K562 (cell line): ENCODE results near the gene APOL2. TPM values are rescaled to one million over a fixed set of nuclear protein-coding genes. Genes with fewer than 3 reads are reported as not detected.
A peak's percentile ranks its signal among the peaks of the same experiment; 100 is the strongest.
"Not testable (repeated sequence)": the region's sequence is repeated elsewhere in the genome, so short reads cannot be mapped to it uniquely, and the experiment has no call there.

Experiments used
- ATAC-seq: fragments of 200-7000 bp; cut with Tn5 transposase; 3 replicates; pipeline ENCODE4 v1.9.1; 2020; ENCODE audit warnings: moderate library complexity
- BruUV-seq: library from RNA; stranded (reverse); fragments of 400-500 nt; replicated peaks from 2 replicates; lab custom pipeline; 2021; lab: Mats Ljungman, UMichigan
- CTCF ChIA-PET: fragments of 300-600 bp; formaldehyde crosslinking; extraction: SDS; loops from one replicate; lab custom pipeline; 2021; ENCODE audit warnings: low intra/inter-chr PET ratio; lab: Yijun Ruan, JAX
- POLR2A ChIA-PET: fragments of 300-600, 350-650 bp; sonication (Branson Sonifier 250); formaldehyde crosslinking; extraction: SDS; loops from one replicate; lab custom pipeline; 2021; ENCODE audit warnings: antibody characterized with exemption, inconsistent platforms; lab: Yijun Ruan, JAX
- DNase-seq, 4 experiments: peaks; one replicate each; pipeline versions ENCODE4 v3.0.0 to v3.0.0-alpha.2; 2011 to 2018; ENCODE audit warnings: low spot score in 3 of 4, mixed read lengths in 3 of 4; ENCODE audit errors: extremely low read depth in 1 of 4
- FAIRE-seq: peaks from 2 replicates; lab custom pipeline; 2011; peaks lifted over from hg19 to GRCh38; lab: Jason Lieb, UNC
- H2AFZ ChIP-seq: 2 replicates; pipeline ENCODE4 v1.6.0; 2011; ENCODE audit warnings: low read depth, low read length, control low read depth, inconsistent platforms
- H3K27ac ChIP-seq: fragments of 200-600 bp; 3 replicates; pipeline ENCODE4 v1.8.0; 2011; ENCODE audit warnings: low read depth, mild to moderate bottlenecking, control low read depth, inconsistent platforms, low read length, moderate library complexity, mixed read lengths; ENCODE audit errors: extremely low read depth
- H3K27me3 ChIP-seq, 2 experiments: fragments of 300-600 bp in 1 of 2; 2 replicates in 1 of 2; 3 replicates in 1 of 2; pipeline versions ENCODE4 v1.6.0 to v1.8.0; 2011; ENCODE audit warnings: inconsistent platforms in 2 of 2, low read length in 2 of 2, mild to moderate bottlenecking in 1 of 2, mixed read lengths in 1 of 2, moderate library complexity in 1 of 2; ENCODE audit not compliant: control insufficient read depth in 2 of 2, insufficient read depth in 2 of 2
- H3K36me3 ChIP-seq: fragments of 300-600 bp; 3 replicates; pipeline ENCODE4 v1.8.0; 2011; ENCODE audit warnings: mild to moderate bottlenecking, low read length, inconsistent platforms; ENCODE audit not compliant: control insufficient read depth, insufficient read depth
- H3K4me1 ChIP-seq, 2 experiments: fragments of 200-600 bp in 1 of 2; replicated peaks in 1 of 2; 2 replicates in 1 of 2; 3 replicates in 1 of 2; pipeline versions ENCODE4 v1.5.1 to v1.8.0; 2011; ENCODE audit warnings: inconsistent platforms in 2 of 2, low read length in 2 of 2, mild to moderate bottlenecking in 1 of 2, mixed read lengths in 1 of 2, moderate library complexity in 1 of 2; ENCODE audit not compliant: control insufficient read depth in 2 of 2, insufficient read depth in 2 of 2
- H3K4me2 ChIP-seq: 2 replicates; pipeline ENCODE4 v1.6.1; 2011; ENCODE audit warnings: low read length, control low read depth, inconsistent platforms, mixed read lengths; ENCODE audit not compliant: insufficient read depth
- H3K4me3 ChIP-seq: fragments of 200-600 bp; sonication (generic), shearing (Covaris generic); 2 replicates; pipeline ENCODE4 v1.5.1; 2016; ENCODE audit warnings: control low read depth, inconsistent platforms
- H3K79me2 ChIP-seq: fragments of 200-600 bp; 3 replicates; pipeline ENCODE4 v1.8.0; 2011; ENCODE audit warnings: low read length, inconsistent platforms; ENCODE audit not compliant: control insufficient read depth, insufficient read depth
- H3K9ac ChIP-seq, 2 experiments: 2 replicates each; pipeline versions ENCODE4 v1.6.0 to v1.6.1; 2011; ENCODE audit warnings: low read depth in 2 of 2, low read length in 2 of 2, control low read depth in 1 of 2, inconsistent platforms in 1 of 2, mild to moderate bottlenecking in 1 of 2, mixed read lengths in 1 of 2; ENCODE audit not compliant: insufficient read depth in 1 of 2
- H3K9me1 ChIP-seq: one replicate; pipeline ENCODE4 v1.6.0; 2011; ENCODE audit warnings: inconsistent platforms, mild to moderate bottlenecking, low read length, moderate library complexity; ENCODE audit not compliant: control insufficient read depth, insufficient read depth
- H3K9me3 ChIP-seq: replicated peaks from 2 replicates; pipeline ENCODE4 v1.5.1; 2011; ENCODE audit warnings: low read depth, low read length, inconsistent platforms; ENCODE audit not compliant: control insufficient read depth, insufficient read depth
- H4K20me1 ChIP-seq: replicated peaks from 2 replicates; pipeline ENCODE4 v1.6.1; 2011; ENCODE audit warnings: low read length, inconsistent platforms, mixed read lengths; ENCODE audit not compliant: control insufficient read depth, insufficient read depth
- ATF1 ChIP-seq, 2 experiments: fragments of 450-650 bp in 1 of 2; IDR thresholded peaks; 2 replicates each; pipeline ENCODE4 v1.6.1; 2016; ENCODE audit warnings: missing compliant biosample characterization in 1 of 2, missing genetic modification characterization in 1 of 2
- BRD9 ChIP-seq: fragments of 450-650 bp; IDR thresholded peaks from 2 replicates; pipeline ENCODE4 v1.6.1; 2018; ENCODE audit warnings: low read depth; ENCODE audit not compliant: partially characterized antibody
- EHMT2 ChIP-seq: fragments of 450-650 bp; IDR thresholded peaks from 2 replicates; pipeline ENCODE4 v1.6.1; 2018; ENCODE audit warnings: antibody characterized with exemption
- MCM3 ChIP-seq: fragments of 450-650 bp; IDR thresholded peaks from 2 replicates; pipeline ENCODE4 v1.6.1; 2016
- PHF20 ChIP-seq: fragments of 450-650 bp; IDR thresholded peaks from 2 replicates; pipeline ENCODE4 v1.6.1; 2018; ENCODE audit not compliant: partially characterized antibody
- SUPT5H ChIP-seq: fragments of 450-650 bp; IDR thresholded peaks from 2 replicates; pipeline ENCODE4 v1.6.1; 2016
- ZFP30 ChIP-seq: fragments of 250-450 bp; sonication (Bioruptor Pico); IDR thresholded peaks from 2 replicates; pipeline ENCODE4 v1.8.0; 2022; ENCODE audit warnings: moderate library complexity, mild to moderate bottlenecking, inconsistent platforms, borderline replicate concordance
- ZKSCAN1 ChIP-seq: fragments of 150-350 bp; IDR thresholded peaks from 2 replicates; pipeline ENCODE4 v1.6.1; 2016; ENCODE audit warnings: low read depth, low read length
- ZNF121 ChIP-seq: sonication (generic); formaldehyde crosslinking; conservative IDR thresholded peaks from 2 replicates; pipeline ENCODE4 v1.8.0; 2022; ENCODE audit warnings: missing genetic modification reagents
- ZNF668 ChIP-seq: fragments of 250-450 bp; sonication (Bioruptor Pico); IDR thresholded peaks from 2 replicates; pipeline ENCODE4 v1.8.0; 2022; ENCODE audit warnings: mild to moderate bottlenecking, inconsistent platforms
- ZNF766 ChIP-seq: fragments of 200-800 bp; sonication (Bioruptor generic); conservative IDR thresholded peaks from 2 replicates; pipeline ENCODE4 v1.6.1; 2016; ENCODE audit warnings: missing genetic modification characterization, missing compliant biosample characterization
- ZNF780A ChIP-seq: fragments of 250-450 bp; sonication (Bioruptor Pico); IDR thresholded peaks from 2 replicates; pipeline ENCODE4 v1.5.0; 2021; ENCODE audit warnings: mild to moderate bottlenecking
- WGBS: fragments of 100-300 bp; shearing (Covaris generic); methylation state at CpG from one replicate; pipeline ENCODE4 v1.1.6; 2016; ENCODE audit warnings: low coverage, mixed read lengths; ENCODE audit not compliant: insufficient coverage; ENCODE audit errors: missing lambda C conversion rate; 5-methylcytosine and 5-hydroxymethylcytosine counted together
- in situ Hi-C: fragments of 300-500 bp; cut with MboI; formaldehyde crosslinking; loops from 4 replicates; pipeline ENCODE4 v1.15.0; 2018; ENCODE audit warnings: inconsistent platforms, mixed read lengths
- intact Hi-C: fragments of 100-400 bp; cut with micrococcal nuclease; formaldehyde crosslinking; loops from 2 replicates; pipeline ENCODE4 v1.14.2; 2022
- polyA plus RNA-seq, 8 experiments: library from polyadenylated mRNA; depleted of rRNA in 4 of 8; stranded (reverse) in 5 of 8; unstranded in 3 of 8; fragments of >200 nt; fragmentation: Nextera tagmentation in 2 of 8; fragmentation: Illumina TruSeq in 1 of 8; extraction: Ambion mirVana in 2 of 8; extraction: Trizol in 1 of 8; gene quantifications; 2 replicates each; pipeline versions ENCODE4 v1.2.1 to v1.2.3, GENCODE V29; 2011 to 2014; ENCODE audit warnings: inconsistent platforms in 1 of 8, missing spikeins in 1 of 8
- total RNA-seq, 7 experiments: library from RNA; depleted of rRNA in 6 of 7; stranded (reverse); fragments of >200 nt in 6 of 7; fragmentation: Illumina TruSeq in 2 of 7; extraction: Trizol in 2 of 7; gene quantifications; 2 replicates each; pipeline versions ENCODE4 v1.2.1 to v1.2.3, GENCODE V29; 2011 to 2021; ENCODE audit warnings: low replicate concordance in 1 of 7
- TF ChIP-seq, protein P1 (sequence below): fragments of 450-650 bp; IDR thresholded peaks from 2 replicates; pipeline ENCODE4 v1.6.1; 2014; ENCODE audit warnings: low read depth, mild to moderate bottlenecking, moderate library complexity, borderline replicate concordance
- TF ChIP-seq, protein P2 (sequence below), 2 experiments: fragments of 450-650 bp in 1 of 2; IDR thresholded peaks; 2 replicates each; pipeline ENCODE4 v1.6.1; 2011 to 2017; ENCODE audit warnings: low read depth in 2 of 2, antibody characterized with exemption in 1 of 2, borderline replicate concordance in 1 of 2, low read length in 1 of 2, mild to moderate bottlenecking in 1 of 2, mixed read lengths in 1 of 2; ENCODE audit not compliant: control insufficient read depth in 1 of 2
- TF ChIP-seq, protein P3 (sequence below): sonication (generic); formaldehyde crosslinking; IDR thresholded peaks from 2 replicates; pipeline ENCODE4 v1.8.1; 2022; ENCODE audit warnings: missing genetic modification reagents

APOL2 gene
- total and polyA plus RNA-seq, 9 of the 15 experiments (the other 6 are each of a cell fraction or from before 2014, with no cell fraction given): 2.7 to 10.6 (median 8.9) TPM

DNA sequence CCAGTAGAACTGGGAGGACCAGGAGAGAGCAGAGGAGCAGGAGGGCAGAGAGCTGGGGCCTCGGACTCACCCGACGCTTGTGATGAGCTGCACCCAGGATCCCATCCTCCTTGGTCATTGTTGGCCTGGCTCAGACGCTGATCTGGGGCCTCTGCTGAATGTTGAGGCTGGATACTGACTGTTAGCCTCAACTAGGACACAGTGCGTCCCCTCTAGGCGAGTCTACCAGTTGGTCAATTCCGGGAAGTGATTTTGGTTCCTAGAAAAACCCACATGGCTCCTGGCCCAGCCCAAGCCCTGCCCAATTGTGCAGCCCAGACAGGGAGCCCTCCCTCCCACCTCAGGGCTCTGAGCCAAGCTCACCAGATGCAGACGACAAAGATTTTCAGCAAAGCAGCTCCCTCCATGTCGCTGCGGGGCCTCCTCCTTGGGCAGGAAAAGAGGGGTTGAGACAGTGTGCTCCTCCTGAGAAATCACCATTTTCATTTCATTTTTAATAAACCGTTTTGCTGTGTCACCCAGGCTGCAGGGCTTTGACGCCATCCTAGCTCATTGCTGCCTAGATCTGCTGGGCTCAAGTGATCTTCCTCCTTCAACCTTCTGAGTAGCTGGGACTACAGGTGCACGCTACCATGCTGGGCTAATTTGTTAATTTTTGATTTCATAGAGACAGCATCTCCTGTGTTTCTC is 37.6 kb downstream of the APOL2 start, which contains the start of gene APOL4 (continued):
- TF ChIP-seq, protein P1, sequence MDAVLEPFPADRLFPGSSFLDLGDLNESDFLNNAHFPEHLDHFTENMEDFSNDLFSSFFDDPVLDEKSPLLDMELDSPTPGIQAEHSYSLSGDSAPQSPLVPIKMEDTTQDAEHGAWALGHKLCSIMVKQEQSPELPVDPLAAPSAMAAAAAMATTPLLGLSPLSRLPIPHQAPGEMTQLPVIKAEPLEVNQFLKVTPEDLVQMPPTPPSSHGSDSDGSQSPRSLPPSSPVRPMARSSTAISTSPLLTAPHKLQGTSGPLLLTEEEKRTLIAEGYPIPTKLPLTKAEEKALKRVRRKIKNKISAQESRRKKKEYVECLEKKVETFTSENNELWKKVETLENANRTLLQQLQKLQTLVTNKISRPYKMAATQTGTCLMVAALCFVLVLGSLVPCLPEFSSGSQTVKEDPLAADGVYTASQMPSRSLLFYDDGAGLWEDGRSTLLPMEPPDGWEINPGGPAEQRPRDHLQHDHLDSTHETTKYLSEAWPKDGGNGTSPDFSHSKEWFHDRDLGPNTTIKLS: no peak
- TF ChIP-seq ZNF780A (CRISPR knock-in tag) (no peak), ZNF668 (CRISPR knock-in tag) (no peak), MCM3 (no peak), ZFP30 (CRISPR knock-in tag) (no peak), BRD9 (peak; percentile 56), PHF20 (peak; percentile 26), ZNF766 (no peak), SUPT5H (0 out of 2 replicates have a peak, but pooled peaks have one; percentile 41), ATF1 (CRISPR knock-in tag; IDR thresholded peaks at IDR 0.05) (no peak), ATF1 (tag; IDR thresholded peaks at IDR 0.05) (peak; percentile 25; the same call in 1 of the 2 replicates), ZNF121 (no peak), EHMT2 (no peak), ZKSCAN1 (0 out of 2 replicates have a peak, but pooled peaks have one; percentile 13)
- TF ChIP-seq, protein P2, sequence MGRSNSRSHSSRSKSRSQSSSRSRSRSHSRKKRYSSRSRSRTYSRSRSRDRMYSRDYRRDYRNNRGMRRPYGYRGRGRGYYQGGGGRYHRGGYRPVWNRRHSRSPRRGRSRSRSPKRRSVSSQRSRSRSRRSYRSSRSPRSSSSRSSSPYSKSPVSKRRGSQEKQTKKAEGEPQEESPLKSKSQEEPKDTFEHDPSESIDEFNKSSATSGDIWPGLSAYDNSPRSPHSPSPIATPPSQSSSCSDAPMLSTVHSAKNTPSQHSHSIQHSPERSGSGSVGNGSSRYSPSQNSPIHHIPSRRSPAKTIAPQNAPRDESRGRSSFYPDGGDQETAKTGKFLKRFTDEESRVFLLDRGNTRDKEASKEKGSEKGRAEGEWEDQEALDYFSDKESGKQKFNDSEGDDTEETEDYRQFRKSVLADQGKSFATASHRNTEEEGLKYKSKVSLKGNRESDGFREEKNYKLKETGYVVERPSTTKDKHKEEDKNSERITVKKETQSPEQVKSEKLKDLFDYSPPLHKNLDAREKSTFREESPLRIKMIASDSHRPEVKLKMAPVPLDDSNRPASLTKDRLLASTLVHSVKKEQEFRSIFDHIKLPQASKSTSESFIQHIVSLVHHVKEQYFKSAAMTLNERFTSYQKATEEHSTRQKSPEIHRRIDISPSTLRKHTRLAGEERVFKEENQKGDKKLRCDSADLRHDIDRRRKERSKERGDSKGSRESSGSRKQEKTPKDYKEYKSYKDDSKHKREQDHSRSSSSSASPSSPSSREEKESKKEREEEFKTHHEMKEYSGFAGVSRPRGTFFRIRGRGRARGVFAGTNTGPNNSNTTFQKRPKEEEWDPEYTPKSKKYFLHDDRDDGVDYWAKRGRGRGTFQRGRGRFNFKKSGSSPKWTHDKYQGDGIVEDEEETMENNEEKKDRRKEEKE (IDR thresholded peaks at IDR 0.05; ENCODE audit: borderline replicate concordance in 1 of 2, control insufficient read depth in 1 of 2, low read depth in 2 of 2, low read length in 1 of 2): no peak
- TF ChIP-seq, protein P3, sequence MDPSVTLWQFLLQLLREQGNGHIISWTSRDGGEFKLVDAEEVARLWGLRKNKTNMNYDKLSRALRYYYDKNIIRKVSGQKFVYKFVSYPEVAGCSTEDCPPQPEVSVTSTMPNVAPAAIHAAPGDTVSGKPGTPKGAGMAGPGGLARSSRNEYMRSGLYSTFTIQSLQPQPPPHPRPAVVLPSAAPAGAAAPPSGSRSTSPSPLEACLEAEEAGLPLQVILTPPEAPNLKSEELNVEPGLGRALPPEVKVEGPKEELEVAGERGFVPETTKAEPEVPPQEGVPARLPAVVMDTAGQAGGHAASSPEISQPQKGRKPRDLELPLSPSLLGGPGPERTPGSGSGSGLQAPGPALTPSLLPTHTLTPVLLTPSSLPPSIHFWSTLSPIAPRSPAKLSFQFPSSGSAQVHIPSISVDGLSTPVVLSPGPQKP (CRISPR knock-in tag): no peak

DNA sequence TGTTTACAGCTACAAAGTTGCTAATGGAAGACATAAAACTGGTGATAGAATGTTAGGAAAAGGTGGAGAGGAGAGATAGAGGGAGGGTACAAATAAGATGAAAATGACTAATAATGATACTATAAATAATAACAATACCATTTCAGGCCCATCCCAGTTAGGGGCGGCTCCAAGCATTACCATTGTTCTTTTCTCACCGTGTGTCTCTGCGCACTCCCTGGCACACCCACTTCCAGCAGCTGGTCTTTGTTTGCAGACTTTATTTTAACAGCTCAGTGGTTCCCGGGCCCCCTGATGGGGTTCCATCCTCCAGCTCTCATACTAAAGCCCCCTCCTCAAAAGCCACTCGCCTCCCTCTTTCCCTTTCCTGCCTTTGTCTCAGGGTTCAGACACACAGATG is 38.3 kb downstream of the APOL2 start:
- peaks cover 18% of the 10 kb centered on the region for H3K79me2 ChIP-seq
- not testable (repeated sequence) for DNase-seq

More for the DNA sequence above, 38.3 kb downstream of the APOL2 start:
- peak; percentile 62 for FAIRE-seq
- BruUV-seq, intact Hi-C loops, H3K27me3 ChIP-seq, H4K20me1 ChIP-seq, H3K36me3 ChIP-seq, H3K9me3 ChIP-seq, H3K9me1 ChIP-seq, CTCF ChIA-PET, in situ Hi-C loops: not testable (repeated sequence)
- H3K27ac ChIP-seq: peak overlapping the region; percentile 80; the same call in 2 of the 3 replicates
- POLR2A ChIA-PET: interaction anchor here (1.9 kb wide), 1 partner anchor 9 kb away, joined by 5 read pairs; no protein-coding TSS in a partner anchor
- H3K4me1 ChIP-seq: peaks cover 41 to 43% of the 10 kb centered on the region in 2 experiments; a peak in 4 of 5 replicates
- H3K4me2 ChIP-seq: peak overlapping the region; percentile 71
- no CpG with 5 or more reads among the region's 5 CpGs for WGBS
- H2AFZ ChIP-seq: peak overlapping the region; percentile 84; the same call in 1 of the 2 replicates
- ATAC-seq: peak; percentile 34
- peak overlapping the region; percentile 69 to 90; a peak in 3 of 4 replicates for H3K9ac ChIP-seq
- peak overlapping the region; percentile 35 for H3K4me3 ChIP-seq
